ENCODE measurements around the gene ADARB1. TPM values are rescaled to one million over a fixed set of nuclear protein-coding genes. Genes with fewer than 3 reads are reported as not detected.

Gene ADARB1
- total and polyA plus RNA-seq, 9 of the 15 experiments (the other 6 are each of a cell fraction or from before 2014, with no cell fraction given) = 6.7 to 16.0 (median 8.3) TPM

GRCh38 chr21:45162115-45162514 is 87.7 kb downstream of the ADARB1 start (continued):
- TF ChIP-seq ZNF197 (CRISPR knock-in tag; IDR thresholded peaks at IDR 0.05; ENCODE audit: low read depth) (no peak), CEBPB (tag; IDR thresholded peaks at IDR 0.05) (no peak), TCF3 (CRISPR knock-in tag; IDR thresholded peaks at IDR 0.05) (no peak), CBFA2T3 (IDR thresholded peaks at IDR 0.05) (no peak)

GRCh38 chr21:45162809-45163208 is 88.4 kb downstream of the ADARB1 start:
- H3K27me3 ChIP-seq (ENCODE audit: control insufficient read depth in 2 of 2, insufficient read depth in 2 of 2, low read length in 2 of 2) = peaks cover 0 to 10% of the 10 kb centered on the region in 2 experiments; a peak in 1 of 5 replicates
- no peak overlapping the region for H3K9ac ChIP-seq (ENCODE audit: insufficient read depth in 1 of 2, low read depth in 2 of 2, low read length in 2 of 2)
- no peak for TF ChIP-seq MAFG (tag; conservative IDR thresholded peaks at IDR 0.05)
- TF ChIP-seq ZNF347 (CRISPR knock-in tag; IDR thresholded peaks at IDR 0.05; ENCODE audit: low read depth) = no peak
- TF ChIP-seq ZNF584 (CRISPR knock-in tag; IDR thresholded peaks at IDR 0.05; ENCODE audit: low read depth) = no peak
- TF ChIP-seq IRF2 (CRISPR knock-in tag; IDR thresholded peaks at IDR 0.05) = no peak
- no peak for TF ChIP-seq CREB3L1 (IDR thresholded peaks at IDR 0.05; ENCODE audit: borderline replicate concordance, low read depth)
- TF ChIP-seq PCBP2 (IDR thresholded peaks at IDR 0.05; ENCODE audit: low read depth, low read length, poor library complexity, severe bottlenecking) = no peak
- TF ChIP-seq SMARCE1 (IDR thresholded peaks at IDR 0.05) = no peak
- no peak for TF ChIP-seq NCOA4 (IDR thresholded peaks at IDR 0.05; ENCODE audit: partially characterized antibody)
- no peak for TF ChIP-seq ZNF395 (CRISPR knock-in tag; IDR thresholded peaks at IDR 0.05)
- TF ChIP-seq ARID2 (IDR thresholded peaks at IDR 0.05) = no peak
- no peak for TF ChIP-seq KDM4B (IDR thresholded peaks at IDR 0.05; ENCODE audit: borderline replicate concordance in 2 of 2, low read depth in 1 of 2)
- FAIRE-seq = no peak
- in situ Hi-C loops (cut with MboI) (no loop called here), intact Hi-C loops (cut with micrococcal nuclease) (no loop called here)
- no peak for DNase-seq (ENCODE audit: extremely low read depth in 1 of 4, low spot score in 3 of 4)
- no peak overlapping the region for H3K27ac ChIP-seq (ENCODE audit: extremely low read depth, low read depth, low read length)
- H4K20me1 ChIP-seq (replicated peaks; ENCODE audit: control insufficient read depth, insufficient read depth, low read length) = no peaks in the 10 kb centered on the region
- H3K9me1 ChIP-seq (ENCODE audit: control insufficient read depth, insufficient read depth, low read length) = no peaks in the 10 kb centered on the region
- WGBS (ENCODE audit: insufficient coverage, low coverage, missing lambda C conversion rate) = 21% methylated on average over 5 of the region's 5 CpGs
- BruUV-seq (replicated peaks) = no TSS peak
- H3K9me3 ChIP-seq (replicated peaks; ENCODE audit: control insufficient read depth, insufficient read depth, low read depth, low read length) = no peaks in the 10 kb centered on the region
- no peaks in the 10 kb centered on the region for H3K36me3 ChIP-seq (ENCODE audit: control insufficient read depth, insufficient read depth, low read length)
- H3K79me2 ChIP-seq (ENCODE audit: control insufficient read depth, insufficient read depth, low read length) = no peaks in the 10 kb centered on the region
- H3K4me1 ChIP-seq (replicated peaks in 1 of 2; ENCODE audit: control insufficient read depth in 2 of 2, insufficient read depth in 2 of 2, low read length in 2 of 2) = peaks cover 3 to 9% of the 10 kb centered on the region in 2 experiments; a peak in 4 of 5 replicates
- no peak for ATAC-seq
- no peak overlapping the region for H3K4me3 ChIP-seq
- H3K4me2 ChIP-seq (ENCODE audit: insufficient read depth, low read length) = no peak overlapping the region
- H2AFZ ChIP-seq (ENCODE audit: low read depth, low read length) = no peak overlapping the region
- POLR2A ChIA-PET = interaction anchor here (0.6 to 1.8 kb wide), 5 partner anchors 10 to 320 kb away, joined by 3 to 5 read pairs (median 3); no protein-coding TSS in a partner anchor
- CTCF ChIA-PET (ENCODE audit: low intra/inter-chr PET ratio) = no interaction called here

All from K562 (cell line).